ENCODE results near the gene SV2B. TPM values are rescaled to one million over a fixed set of nuclear protein-coding genes. Genes with fewer than 3 reads are reported as not detected.

The SV2B gene
- total RNA-seq, 1 experiment from 2014 or later: not detected

GRCh38 chr15:91261345-91261744 lies 161.3 kb downstream of the SV2B start:
- CTCF ChIA-PET: no interaction called here
- Histone ChIP-seq H3F3A (ENCODE audit: low read length, unreplicated experiment) (no peaks in the 10 kb centered on the region), H3K79me2 (ENCODE audit: low read length) (no peaks in the 10 kb centered on the region), H3K36me3 (ENCODE audit: low read depth, low read length) (no peaks in the 10 kb centered on the region), H3K27me3 (ENCODE audit: low read length) (peaks cover 51% of the 10 kb centered on the region), H4K20me1 (ENCODE audit: low read length) (no peaks in the 10 kb centered on the region), H3K4me3 (ENCODE audit: low read length) (no peak overlapping the region), H3K27ac (ENCODE audit: low read length) (no peak overlapping the region), H3K9me2 (replicated peaks; ENCODE audit: low read length) (no peaks in the 10 kb centered on the region), H3K4me2 (ENCODE audit: low read length) (no peak overlapping the region), H3K4me1 (ENCODE audit: insufficient read depth, low read length) (no peaks in the 10 kb centered on the region), H3K9ac (ENCODE audit: low read length) (no peak overlapping the region), H3K9me3 (ENCODE audit: low read length) (no peaks in the 10 kb centered on the region), H2AFZ (ENCODE audit: low read length) (no peak overlapping the region)
- TF ChIP-seq EZH2 (IDR thresholded peaks at IDR 0.05; ENCODE audit: low read length, unreplicated experiment) (no peak), CTCF (conservative IDR thresholded peaks at IDR 0.05; ENCODE audit: low read depth, low read length) (no peak), EZH2phosphoT487 (IDR thresholded peaks at IDR 0.05; ENCODE audit: borderline replicate concordance, low read length) (no peak)
- no peak for ATAC-seq
- DNase-seq: no peak
- POLR2A ChIA-PET (ENCODE audit: unreplicated experiment): no interaction called here
- intact Hi-C loops (cut with micrococcal nuclease): no loop called here
- BruUV-seq (replicated peaks): no TSS peak

- Histone ChIP-seq H3K27ac (ENCODE audit: low read length) (no peak overlapping the region), H3K4me2 (ENCODE audit: low read length) (no peak overlapping the region), H3K4me3 (ENCODE audit: low read length) (no peak overlapping the region), H4K20me1 (ENCODE audit: low read length) (no peaks in the 10 kb centered on the region), H3K9ac (ENCODE audit: low read length) (no peak overlapping the region), H3K36me3 (ENCODE audit: low read depth, low read length) (no peaks in the 10 kb centered on the region), H3F3A (ENCODE audit: low read length, unreplicated experiment) (no peaks in the 10 kb centered on the region), H2AFZ (ENCODE audit: low read length) (no peak overlapping the region), H3K9me3 (ENCODE audit: low read length) (no peaks in the 10 kb centered on the region), H3K4me1 (ENCODE audit: insufficient read depth, low read length) (no peaks in the 10 kb centered on the region), H3K9me2 (replicated peaks; ENCODE audit: low read length) (no peaks in the 10 kb centered on the region), H3K79me2 (ENCODE audit: low read length) (no peaks in the 10 kb centered on the region), H3K27me3 (ENCODE audit: low read length) (peaks cover 31% of the 10 kb centered on the region)
- ChIA-PET POLR2A (ENCODE audit: unreplicated experiment) (no interaction called here), CTCF (no interaction called here)
- intact Hi-C loops (cut with micrococcal nuclease): no loop called here
- TF ChIP-seq EZH2 (IDR thresholded peaks at IDR 0.05; ENCODE audit: low read length, unreplicated experiment): no peak
- TF ChIP-seq CTCF (conservative IDR thresholded peaks at IDR 0.05; ENCODE audit: low read depth, low read length): no peak
- TF ChIP-seq EZH2phosphoT487 (IDR thresholded peaks at IDR 0.05; ENCODE audit: borderline replicate concordance, low read length): no peak
- no peak for ATAC-seq
- BruUV-seq (replicated peaks): no TSS peak
- DNase-seq: no peak
Observed at GRCh38 chr15:91263632-91264531, 163.8 kb downstream of the SV2B start.

- intact Hi-C loops (cut with micrococcal nuclease): no loop called here
- no peak for ATAC-seq
- BruUV-seq (replicated peaks): no TSS peak
Observed at GRCh38 chr15:91264651-91265351, 164.7 kb downstream of the SV2B start.

More at GRCh38 chr15:91264651-91265351, 164.7 kb downstream of the SV2B start:
- peaks cover 25% of the 10 kb centered on the region for H3K27me3 ChIP-seq (ENCODE audit: low read length)
- H3K36me3 ChIP-seq (ENCODE audit: low read depth, low read length): no peaks in the 10 kb centered on the region
- no peak for TF ChIP-seq EZH2phosphoT487 (IDR thresholded peaks at IDR 0.05; ENCODE audit: borderline replicate concordance, low read length)
- TF ChIP-seq CTCF (conservative IDR thresholded peaks at IDR 0.05; ENCODE audit: low read depth, low read length): no peak
- no peak for TF ChIP-seq EZH2 (IDR thresholded peaks at IDR 0.05; ENCODE audit: low read length, unreplicated experiment)
- no peaks in the 10 kb centered on the region for H3K9me3 ChIP-seq (ENCODE audit: low read length)
- no peak overlapping the region for H3K27ac ChIP-seq (ENCODE audit: low read length)
- no peak overlapping the region for H3K9ac ChIP-seq (ENCODE audit: low read length)
- no peak overlapping the region for H3K4me3 ChIP-seq (ENCODE audit: low read length)
- no peak overlapping the region for H2AFZ ChIP-seq (ENCODE audit: low read length)
- ChIA-PET POLR2A (ENCODE audit: unreplicated experiment) (no interaction called here), CTCF (no interaction called here)
- no peaks in the 10 kb centered on the region for H4K20me1 ChIP-seq (ENCODE audit: low read length)
- no peaks in the 10 kb centered on the region for H3K79me2 ChIP-seq (ENCODE audit: low read length)
- no peaks in the 10 kb centered on the region for H3K9me2 ChIP-seq (replicated peaks; ENCODE audit: low read length)
- DNase-seq: no peak
- H3K4me2 ChIP-seq (ENCODE audit: low read length): no peak overlapping the region
- no peaks in the 10 kb centered on the region for H3K4me1 ChIP-seq (ENCODE audit: insufficient read depth, low read length)
- no peaks in the 10 kb centered on the region for H3F3A ChIP-seq (ENCODE audit: low read length, unreplicated experiment)
